Measurements from ENCODE around the gene ZNF546.
"Not testable (repeated sequence)": the region's sequence is repeated elsewhere in the genome, so short reads cannot be mapped to it uniquely, and the experiment has no call there.

ZNF546 gene

GRCh38 chr19:39986643-39987042, 10.2 kb upstream of the ZNF546 start:
- no peak for DNase-seq (ENCODE audit: low spot score)

GRCh38 chr19:39987167-39987566, 9.7 kb upstream of the ZNF546 start:
- no peak for DNase-seq (ENCODE audit: low spot score)

- no peak for DNase-seq (ENCODE audit: low spot score)
Measured at GRCh38 chr19:39987596-39987995, 9.3 kb upstream of the ZNF546 start.

- DNase-seq (ENCODE audit: low spot score), result no peak
Measured at GRCh38 chr19:39993605-39994004, 3.3 kb upstream of the ZNF546 start.

- DNase-seq (ENCODE audit: low spot score), result no peak
Measured at GRCh38 chr19:39994361-39994760, 2.5 kb upstream of the ZNF546 start.

- DNase-seq (ENCODE audit: low spot score), result no peak
Measured at GRCh38 chr19:39995794-39996193, 1.1 kb upstream of the ZNF546 start.

GRCh38 chr19:39996218-39996810, 546 bp upstream of the ZNF546 start:
- peak; percentile 80 for DNase-seq (ENCODE audit: low spot score)

GRCh38 chr19:39997638-39998216, 867 bp downstream of the ZNF546 start:
- no peak for DNase-seq (ENCODE audit: low spot score)

GRCh38 chr19:39998501-39998900, 1.6 kb downstream of the ZNF546 start:
- DNase-seq (ENCODE audit: low spot score), result no peak

GRCh38 chr19:40005691-40006272, 8.9 kb downstream of the ZNF546 start:
- DNase-seq (ENCODE audit: low spot score), result no peak

- DNase-seq (ENCODE audit: low spot score), result peak; percentile 24
Measured at GRCh38 chr19:40006273-40006691, 9.4 kb downstream of the ZNF546 start.

GRCh38 chr19:40009674-40010073, 12.8 kb downstream of the ZNF546 start:
- no peak for DNase-seq (ENCODE audit: low spot score)

GRCh38 chr19:40013991-40014390, 17.1 kb downstream of the ZNF546 start:
- no peak for DNase-seq (ENCODE audit: low spot score)

- no peak for DNase-seq (ENCODE audit: low spot score)
Measured at GRCh38 chr19:40023969-40024368, 27.1 kb downstream of the ZNF546 start.

- DNase-seq (ENCODE audit: low spot score), result no peak
Measured at GRCh38 chr19:40025938-40026596, 29.2 kb downstream of the ZNF546 start.

- no peak for DNase-seq (ENCODE audit: low spot score)
Measured at GRCh38 chr19:40026597-40026970, 29.7 kb downstream of the ZNF546 start.

GRCh38 chr19:40033989-40034560, 37.2 kb downstream of the ZNF546 start:
- DNase-seq (ENCODE audit: low spot score), result no peak

GRCh38 chr19:40035996-40036395, 39.1 kb downstream of the ZNF546 start:
- DNase-seq (ENCODE audit: low spot score), result peak; percentile 33

- DNase-seq (ENCODE audit: low spot score), result not testable (repeated sequence)
Measured at GRCh38 chr19:40038047-40038446, 41.2 kb downstream of the ZNF546 start.

GRCh38 chr19:40041718-40042117, 44.9 kb downstream of the ZNF546 start:
- not testable (repeated sequence) for DNase-seq (ENCODE audit: low spot score)

GRCh38 chr19:40053491-40053890, 56.6 kb downstream of the ZNF546 start:
- no peak for DNase-seq (ENCODE audit: low spot score)

GRCh38 chr19:40054632-40055031, 57.8 kb downstream of the ZNF546 start:
- DNase-seq (ENCODE audit: low spot score), result no peak

- no peak for DNase-seq (ENCODE audit: low spot score)
Measured at GRCh38 chr19:40055049-40055448, 58.2 kb downstream of the ZNF546 start.

Measured in SW480 (cell line).